ENCODE data around the gene EFCAB8. TPM values are rescaled to one million over a fixed set of nuclear protein-coding genes. Genes with fewer than 3 reads are reported as not detected.
A peak's percentile ranks its signal among the peaks of the same experiment; 100 is the strongest.

The EFCAB8 gene, protein sequence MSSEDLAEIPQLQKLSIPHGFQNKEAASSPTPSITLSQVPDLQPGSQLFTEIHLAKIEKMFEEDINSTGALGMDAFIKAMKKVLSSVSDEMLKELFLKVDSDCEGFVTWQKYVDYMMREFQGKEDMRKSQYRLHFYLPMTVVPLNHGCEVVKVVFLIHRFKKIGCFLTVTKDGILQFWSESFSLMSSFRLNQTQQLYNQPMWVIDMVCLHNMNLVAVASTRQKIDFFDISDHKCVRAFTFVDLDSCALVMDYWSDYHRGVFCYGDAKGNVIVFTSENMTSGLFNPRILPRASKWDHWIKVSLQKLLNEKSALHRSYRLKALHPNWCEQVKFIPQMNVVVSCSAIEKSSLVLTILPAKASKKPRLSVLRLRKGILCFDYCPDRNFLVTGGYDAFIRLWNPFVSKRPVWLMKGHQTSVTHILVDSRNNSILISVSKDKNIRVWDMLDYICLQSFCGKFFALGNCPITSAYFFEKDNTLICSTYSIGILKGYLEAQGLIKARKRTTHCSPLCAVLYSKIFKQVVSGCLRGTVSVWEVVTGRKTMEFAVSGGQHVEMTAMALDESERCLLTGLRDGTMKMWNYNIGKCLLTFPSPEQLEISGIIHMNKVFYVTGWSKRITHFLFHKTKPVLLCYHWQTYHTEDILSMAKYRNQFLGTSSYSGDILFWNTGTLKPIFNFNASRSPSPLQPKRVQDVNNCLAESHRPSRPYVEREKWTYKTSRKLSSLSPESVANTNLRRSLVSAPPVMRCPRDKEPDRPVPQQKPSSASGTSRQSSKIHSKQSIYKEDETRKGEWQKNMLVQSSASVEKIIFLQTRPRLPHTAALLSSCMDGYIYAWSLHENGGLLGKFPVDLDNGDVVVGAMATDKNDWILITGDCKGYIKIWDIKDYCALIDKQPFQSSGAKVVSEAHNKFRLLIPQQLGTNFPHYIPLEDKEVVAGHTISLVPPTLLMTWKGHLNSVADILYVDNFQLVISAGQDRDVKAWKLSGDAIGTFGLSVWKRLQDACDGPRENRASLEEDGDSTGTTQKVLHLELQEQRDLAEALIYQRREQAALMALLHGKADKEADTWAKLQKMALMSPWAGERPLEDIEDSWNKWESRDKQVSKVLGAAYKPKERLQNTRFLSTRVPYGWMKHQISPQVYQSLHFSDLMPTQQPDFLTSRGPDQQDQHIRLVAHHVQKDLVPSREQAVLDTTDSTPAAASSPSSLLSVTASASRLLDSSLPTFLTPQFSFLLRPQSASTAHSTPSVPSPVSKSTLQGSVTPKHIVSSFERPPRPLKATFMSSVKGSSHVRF
- total RNA-seq, result not detected in 2 replicates

- DNase-seq (ENCODE audit: low read depth), result no peak
- H3K4me3 ChIP-seq (ENCODE audit: low read depth, low read length), result no peak within 1 kb of the TSS
- no peak for TF ChIP-seq CTCF (conservative IDR thresholded peaks at IDR 0.05; ENCODE audit: low read depth, low read length)
Observed at GRCh38 chr20:32858701-32859372, at the start of gene EFCAB8. Gene EFCAB8 (plus strand): TSS chr20:32858923. CDS start chr20:32863793, 4,870 bp downstream.

DNA sequence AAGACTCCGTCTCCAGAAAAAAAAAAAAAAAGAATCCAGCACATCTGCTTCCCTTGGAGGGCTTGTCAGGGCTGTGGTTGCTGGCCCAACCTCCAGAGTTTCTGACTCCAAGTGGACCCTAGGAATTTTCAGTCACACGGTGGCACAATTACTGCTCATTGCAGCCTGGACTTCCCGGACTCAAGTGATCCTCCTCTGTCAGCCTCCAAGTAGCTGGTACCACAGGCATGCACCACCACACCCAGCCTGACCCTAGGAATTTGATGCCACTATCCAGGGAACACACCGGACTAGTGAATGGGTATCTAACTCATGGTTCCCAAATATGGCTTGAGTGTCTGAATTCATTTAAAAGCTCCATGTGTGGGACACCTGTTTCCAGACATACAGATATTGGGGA lies 48.8 kb upstream of the EFCAB8 start:
- H3K4me3 ChIP-seq (ENCODE audit: low read depth, low read length), result no peak overlapping the region
- no peak for TF ChIP-seq CTCF (conservative IDR thresholded peaks at IDR 0.05; ENCODE audit: low read depth, low read length)
- no peak for DNase-seq (ENCODE audit: low read depth)

DNA sequence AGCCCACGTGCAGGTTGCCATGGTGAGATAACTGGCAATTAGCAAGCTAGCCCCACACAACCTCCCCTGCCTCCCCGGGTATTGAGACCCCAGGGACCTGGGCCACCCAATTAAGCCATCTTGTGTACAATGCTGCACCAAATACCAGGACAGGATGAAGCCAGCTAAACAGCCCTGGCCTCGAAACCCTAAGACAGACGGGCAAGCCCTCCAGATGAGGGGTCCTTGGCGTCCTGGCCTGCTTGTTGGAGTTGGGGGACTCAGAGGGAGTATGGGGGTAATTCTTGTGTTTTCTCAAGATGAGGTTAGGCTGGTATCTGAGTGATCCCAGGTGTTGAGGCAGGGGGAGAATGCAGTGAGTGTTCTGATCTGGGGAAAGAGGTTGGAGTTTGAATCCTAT lies 47.8 kb upstream of the EFCAB8 start:
- no peak for TF ChIP-seq CTCF (conservative IDR thresholded peaks at IDR 0.05; ENCODE audit: low read depth, low read length)
- no peak for DNase-seq (ENCODE audit: low read depth)
- no peak overlapping the region for H3K4me3 ChIP-seq (ENCODE audit: low read depth, low read length)

DNA sequence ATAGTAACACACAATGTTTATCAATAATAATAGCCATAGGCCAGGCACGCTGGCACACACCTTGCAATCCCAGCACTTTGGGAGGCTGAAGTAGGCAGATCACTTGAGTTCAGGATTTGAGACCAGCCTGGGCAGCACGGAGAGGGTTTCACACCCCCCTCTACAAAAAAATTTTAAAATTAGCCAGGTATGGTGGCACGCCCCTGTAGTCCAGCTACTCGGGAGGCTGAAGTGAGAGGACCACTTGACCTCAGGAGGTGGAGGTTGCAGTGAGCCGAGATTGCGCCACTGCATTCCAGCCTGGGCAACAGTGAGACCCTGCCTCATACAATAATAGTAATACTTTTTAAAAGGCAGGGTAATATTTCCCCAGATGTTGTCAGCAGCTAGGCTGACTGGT lies 46.8 kb upstream of the EFCAB8 start:
- DNase-seq (ENCODE audit: low read depth), result no peak
- H3K4me3 ChIP-seq (ENCODE audit: low read depth, low read length), result no peak overlapping the region
- no peak for TF ChIP-seq CTCF (conservative IDR thresholded peaks at IDR 0.05; ENCODE audit: low read depth, low read length)

GRCh38 chr20:32819992-32820697 lies 38.6 kb upstream of the EFCAB8 start:
- TF ChIP-seq CTCF (conservative IDR thresholded peaks at IDR 0.05; ENCODE audit: low read depth, low read length), result no peak
- DNase-seq (ENCODE audit: low read depth), result no peak
- peak overlapping the region; percentile 66 for H3K4me3 ChIP-seq (ENCODE audit: low read depth, low read length)
